NCI-H446 treated with DMSO at 0.1 percent for 48 hours (cell line): ENCODE data around the gene C9orf78.

Experiments used
- DNase-seq: peaks from one replicate; lab custom pipeline; 2025; lab: John Stamatoyannopoulos, UW

C9orf78 gene, protein sequence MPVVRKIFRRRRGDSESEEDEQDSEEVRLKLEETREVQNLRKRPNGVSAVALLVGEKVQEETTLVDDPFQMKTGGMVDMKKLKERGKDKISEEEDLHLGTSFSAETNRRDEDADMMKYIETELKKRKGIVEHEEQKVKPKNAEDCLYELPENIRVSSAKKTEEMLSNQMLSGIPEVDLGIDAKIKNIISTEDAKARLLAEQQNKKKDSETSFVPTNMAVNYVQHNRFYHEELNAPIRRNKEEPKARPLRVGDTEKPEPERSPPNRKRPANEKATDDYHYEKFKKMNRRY

GRCh38 chr9:129835128-129835859 is at the start of gene C9orf78, which contains the start of gene USP20:
TSS of gene C9orf78 (minus strand) at chr9:129835275. CDS start at chr9:129835221, 54 bp downstream.
TSS of gene USP20 (plus strand) at chr9:129835458. CDS start at chr9:129852556, 17,098 bp downstream.
- peak; percentile 78 for DNase-seq

DNA sequence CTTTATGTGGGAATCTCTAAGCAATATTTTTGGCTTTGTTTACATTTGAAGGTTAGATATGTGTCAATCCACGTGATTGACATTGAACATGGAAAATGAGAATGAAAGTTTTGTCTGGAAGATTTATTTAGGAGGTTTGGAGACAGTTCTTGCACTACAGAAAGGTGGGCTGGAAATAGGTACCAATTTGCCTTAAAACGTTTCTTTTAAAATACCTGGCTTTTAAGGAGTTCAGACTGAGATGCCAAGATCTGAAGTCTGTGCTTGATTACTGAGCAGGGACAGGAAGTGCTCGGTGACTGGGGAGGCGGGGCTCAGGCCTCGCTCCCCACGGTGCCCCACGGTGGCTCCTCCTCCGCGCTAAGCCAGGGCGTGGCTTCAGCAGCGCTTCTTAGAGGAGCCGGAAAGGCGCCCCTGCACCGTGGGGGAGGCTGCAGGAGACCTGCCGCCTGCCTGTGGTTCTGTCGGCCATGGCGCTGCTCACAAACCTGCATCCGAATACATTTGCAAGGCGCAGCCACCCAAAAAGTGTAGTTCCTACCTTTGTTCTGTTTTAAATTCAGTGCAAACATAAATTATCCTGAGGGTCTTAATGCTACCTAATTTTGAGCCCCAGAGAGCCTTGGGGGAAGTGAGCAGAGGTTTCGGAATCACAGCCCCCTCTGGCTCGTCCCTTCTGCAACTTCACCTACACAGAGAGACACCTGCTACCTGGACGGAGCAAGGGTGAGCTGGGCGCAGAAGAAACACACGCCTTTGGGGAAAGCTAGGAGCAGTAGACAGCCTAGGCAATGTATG is 49.3 kb upstream of the C9orf78 start:
- DNase-seq: no peak

DNA sequence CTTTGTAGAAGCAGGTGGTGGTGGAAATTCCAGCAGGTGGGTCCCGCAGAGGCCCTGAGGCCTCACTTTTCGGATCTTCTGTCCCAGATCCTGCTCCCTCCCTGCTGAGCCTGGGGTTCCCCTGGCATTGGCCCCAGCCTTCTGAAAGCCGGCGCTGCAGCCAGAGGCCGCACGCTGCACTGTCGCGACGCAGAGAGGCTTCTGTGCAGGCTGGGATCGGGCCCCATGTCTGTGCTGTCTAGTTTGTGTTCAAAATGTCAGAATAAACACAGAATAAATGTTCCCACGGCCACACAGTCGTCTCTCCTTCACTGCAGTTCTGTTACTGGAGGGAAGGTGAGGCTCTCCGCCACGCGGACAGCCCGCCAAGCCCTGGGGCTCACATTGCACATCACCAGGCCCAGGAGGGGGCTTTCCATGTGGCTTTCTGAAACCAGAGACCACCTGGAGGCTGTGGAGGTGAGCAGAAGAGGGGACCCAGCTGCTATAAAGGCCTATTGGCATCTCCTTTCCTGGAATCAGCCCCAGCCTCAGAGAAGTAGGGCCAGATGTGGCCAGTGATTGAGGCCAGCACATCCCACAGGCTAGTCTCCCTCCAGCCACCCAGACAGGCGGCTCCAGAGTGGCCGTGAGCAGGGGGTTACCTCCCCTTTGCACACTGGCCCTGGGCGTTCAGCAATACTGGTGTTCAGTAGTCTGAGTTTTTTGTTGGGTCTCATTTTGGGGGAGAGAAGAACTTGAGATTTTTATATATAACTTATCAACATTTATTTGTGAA is 46.7 kb upstream of the C9orf78 start:
- no peak for DNase-seq

DNA sequence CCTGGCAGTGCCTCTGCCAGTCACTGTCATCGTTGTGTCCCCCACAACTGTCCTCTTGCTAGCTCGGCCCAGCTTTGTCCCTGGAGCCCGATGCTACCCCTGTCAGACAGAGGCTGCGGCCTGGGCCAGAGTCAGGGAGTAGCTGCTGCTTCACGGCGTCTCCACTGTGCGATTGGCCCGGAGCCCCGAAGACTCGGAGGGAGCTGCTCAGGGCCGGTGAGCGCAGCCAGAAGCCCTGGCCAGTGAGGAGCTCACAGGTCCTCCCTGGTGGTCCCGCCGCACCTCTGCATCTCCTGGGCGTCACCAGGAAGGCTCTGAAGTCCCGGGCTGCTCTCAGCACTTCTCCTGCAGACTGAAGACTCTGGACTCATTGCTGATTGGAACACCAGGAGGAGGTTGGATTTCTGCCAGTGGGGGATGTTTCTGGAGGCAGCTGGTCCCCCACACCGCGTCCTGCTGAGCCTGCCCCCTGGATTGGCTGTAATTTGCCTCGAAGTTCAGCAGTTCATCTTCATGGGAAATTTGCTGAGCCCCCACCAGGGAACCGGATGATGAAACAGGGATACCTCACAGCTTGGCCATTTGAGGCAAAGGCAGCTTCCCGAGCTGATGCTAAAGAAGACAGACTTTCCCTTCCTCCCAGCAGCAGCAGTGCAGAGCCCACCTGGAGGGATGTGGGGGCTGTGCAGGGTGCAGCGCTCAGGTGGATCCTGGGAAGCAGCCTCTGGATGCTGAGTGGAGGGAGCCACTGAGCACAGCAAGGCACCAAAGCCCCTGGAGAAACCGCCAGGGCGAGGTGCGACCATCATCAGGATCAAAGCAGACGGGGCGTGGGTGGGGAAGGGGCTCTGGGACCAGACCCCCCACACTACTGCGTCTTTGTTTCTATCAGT is 45.8 kb upstream of the C9orf78 start:
- DNase-seq: no peak

- DNase-seq: no peak
Observed at GRCh38 chr9:129879991-129880653, 45.0 kb upstream of the C9orf78 start.

- DNase-seq: no peak
Observed at GRCh38 chr9:129879103-129879699, 44.1 kb upstream of the C9orf78 start.

DNA sequence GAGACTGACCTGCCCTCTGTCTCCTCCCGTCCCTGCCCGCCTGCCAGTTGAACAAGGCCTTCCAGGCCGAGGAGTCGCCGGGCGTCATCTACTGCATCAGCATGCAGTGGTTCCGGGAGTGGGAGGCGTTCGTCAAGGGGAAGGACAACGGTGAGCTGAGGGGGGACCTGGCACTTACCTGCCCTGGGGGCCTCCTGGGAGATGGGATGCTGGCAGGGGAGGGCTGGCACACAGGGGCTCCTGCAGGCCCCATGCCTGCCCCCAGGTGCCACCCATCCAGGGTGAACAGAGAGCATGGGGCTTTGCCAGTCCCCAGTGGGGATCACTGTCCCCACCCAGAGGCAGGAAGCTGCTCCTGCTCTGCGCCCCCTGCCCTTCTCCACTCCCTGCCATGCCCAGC is 43.2 kb upstream of the C9orf78 start:
- DNase-seq: no peak

DNA sequence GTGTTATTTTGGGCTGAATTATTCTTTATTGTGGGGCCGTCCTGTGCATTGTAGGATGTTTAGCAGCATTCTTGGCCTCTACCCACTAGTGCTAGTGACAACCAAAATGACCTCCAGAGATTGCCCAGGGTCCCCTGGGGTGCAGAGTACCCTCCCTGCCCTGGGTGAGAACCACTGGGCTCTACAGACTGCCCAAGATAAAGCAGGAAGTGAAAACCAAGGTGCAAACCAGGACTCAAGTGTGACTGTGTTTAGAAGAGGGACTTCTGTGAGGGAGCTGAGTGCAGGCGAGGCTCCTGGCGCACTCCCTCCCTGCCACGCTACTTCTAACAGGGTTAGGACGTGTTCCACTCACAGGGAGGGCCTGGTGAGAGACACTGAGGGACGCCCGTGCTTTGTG is 41.7 kb upstream of the C9orf78 start:
- no peak for DNase-seq

GRCh38 chr9:129875687-129876395 is 40.8 kb upstream of the C9orf78 start:
- DNase-seq: no peak

DNA sequence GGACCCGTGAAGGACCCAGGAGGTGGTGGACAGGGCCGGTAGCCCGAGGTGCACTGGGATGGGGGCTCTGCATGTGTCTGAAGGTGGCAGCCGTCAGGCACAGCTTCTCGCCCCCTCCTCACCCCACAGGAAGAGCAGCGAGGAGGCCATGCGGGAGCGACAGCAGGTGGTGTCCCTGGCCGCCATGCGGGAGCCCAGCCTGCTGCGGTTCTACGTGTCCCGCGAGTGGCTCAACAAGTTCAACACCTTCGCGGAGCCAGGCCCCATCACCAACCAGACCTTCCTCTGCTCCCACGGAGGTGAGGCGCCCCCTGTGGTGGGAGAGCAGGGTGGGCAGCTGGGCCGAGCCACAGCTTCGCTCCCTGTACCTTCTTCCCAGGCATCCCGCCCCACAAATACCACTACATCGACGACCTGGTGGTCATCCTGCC is 40.1 kb upstream of the C9orf78 start:
- no peak for DNase-seq

GRCh38 chr9:129874261-129875101 is 39.4 kb upstream of the C9orf78 start:
- DNase-seq: no peak

DNA sequence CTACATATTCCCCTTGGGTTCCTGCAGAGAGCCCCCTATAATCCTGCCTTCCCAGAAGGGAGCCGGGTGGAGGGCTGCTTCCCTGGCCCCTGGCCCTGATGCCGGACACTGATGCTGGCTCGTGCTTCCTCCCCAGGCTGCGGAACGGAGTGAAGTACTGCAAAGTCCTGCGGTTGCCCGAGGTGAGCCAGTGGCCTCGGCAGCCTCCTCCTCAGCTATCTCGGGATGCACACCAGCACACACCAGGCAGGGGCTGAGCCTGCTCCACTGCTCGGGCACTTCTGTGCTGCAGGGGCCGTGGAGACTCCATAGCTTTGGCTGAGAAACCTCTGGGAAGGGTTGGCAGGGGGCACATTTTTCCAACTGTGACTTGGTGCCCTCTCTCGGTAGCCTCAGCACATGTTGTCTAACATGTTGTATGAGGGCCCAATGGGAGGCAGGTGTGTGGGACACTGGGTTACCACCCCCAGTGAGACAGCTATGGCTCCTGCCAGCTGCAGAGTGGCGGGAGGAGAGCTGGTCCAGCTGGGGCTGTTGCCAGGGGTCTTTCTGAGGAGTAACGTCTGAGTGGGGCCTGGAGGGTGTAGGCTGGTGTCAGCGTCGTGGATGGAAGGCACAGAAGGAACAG is 38.6 kb upstream of the C9orf78 start:
- DNase-seq: no peak

DNA sequence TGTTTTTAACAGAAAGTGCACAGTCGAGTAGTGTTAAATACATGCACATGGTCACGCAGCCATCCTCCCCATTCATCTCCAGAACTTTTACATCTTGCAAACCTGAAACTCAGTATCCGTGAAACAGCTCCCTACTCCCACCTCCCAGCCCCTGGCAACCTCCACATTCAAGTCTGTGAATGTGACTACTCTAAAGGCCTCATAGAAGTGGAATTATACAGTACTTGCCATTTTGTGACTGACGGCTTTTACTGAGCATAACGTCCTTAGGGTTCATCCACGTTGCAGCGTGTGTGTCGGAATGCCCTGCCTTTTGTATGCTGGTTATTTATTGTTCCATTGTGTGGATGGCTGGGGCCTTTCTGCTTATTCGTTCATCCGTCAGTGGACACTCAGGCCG is 36.0 kb upstream of the C9orf78 start:
- no peak for DNase-seq

DNA sequence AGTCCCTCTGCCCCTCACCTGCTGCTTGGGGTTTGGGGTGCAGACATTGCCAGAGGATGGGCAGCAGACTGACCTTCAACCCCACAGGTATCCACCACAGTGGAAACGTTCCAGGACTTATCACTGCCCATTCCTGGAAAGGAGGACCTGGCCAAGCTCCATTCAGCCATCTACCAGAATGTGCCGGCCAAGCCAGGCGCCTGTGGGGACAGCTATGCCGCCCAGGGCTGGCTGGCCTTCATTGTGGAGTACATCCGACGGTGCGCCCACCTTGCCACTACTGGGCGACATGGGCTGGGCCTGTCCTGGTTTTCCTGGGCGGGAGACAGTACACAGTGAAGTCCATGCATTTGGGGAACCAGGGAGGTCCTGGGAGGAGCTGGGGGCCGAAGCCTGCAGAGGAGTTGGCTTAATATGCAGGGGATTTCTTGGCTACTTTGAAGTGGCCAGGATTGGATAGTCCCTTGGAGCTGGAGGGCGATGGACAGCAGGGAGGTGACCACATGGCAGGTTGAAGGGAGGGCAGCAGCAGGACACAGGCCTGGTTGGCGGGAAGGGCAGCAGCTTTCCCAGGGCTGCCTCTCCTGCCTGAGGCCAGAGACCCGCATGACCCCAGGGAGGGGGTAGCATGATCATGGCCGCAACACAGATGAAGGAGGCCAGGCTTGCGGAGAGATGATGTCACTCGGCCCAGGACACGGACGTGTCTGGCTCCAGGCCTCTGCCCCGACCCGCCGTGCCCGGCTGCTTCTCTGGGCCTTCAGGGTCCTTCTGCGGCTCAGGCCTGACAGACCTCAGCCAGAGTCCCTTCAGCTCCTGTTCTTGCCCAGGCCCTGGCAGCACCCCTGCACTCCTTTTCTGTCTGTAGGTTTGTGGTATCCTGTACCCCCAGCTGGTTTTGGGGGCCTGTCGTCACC is 34.8 kb upstream of the C9orf78 start:
- no peak for DNase-seq

DNA sequence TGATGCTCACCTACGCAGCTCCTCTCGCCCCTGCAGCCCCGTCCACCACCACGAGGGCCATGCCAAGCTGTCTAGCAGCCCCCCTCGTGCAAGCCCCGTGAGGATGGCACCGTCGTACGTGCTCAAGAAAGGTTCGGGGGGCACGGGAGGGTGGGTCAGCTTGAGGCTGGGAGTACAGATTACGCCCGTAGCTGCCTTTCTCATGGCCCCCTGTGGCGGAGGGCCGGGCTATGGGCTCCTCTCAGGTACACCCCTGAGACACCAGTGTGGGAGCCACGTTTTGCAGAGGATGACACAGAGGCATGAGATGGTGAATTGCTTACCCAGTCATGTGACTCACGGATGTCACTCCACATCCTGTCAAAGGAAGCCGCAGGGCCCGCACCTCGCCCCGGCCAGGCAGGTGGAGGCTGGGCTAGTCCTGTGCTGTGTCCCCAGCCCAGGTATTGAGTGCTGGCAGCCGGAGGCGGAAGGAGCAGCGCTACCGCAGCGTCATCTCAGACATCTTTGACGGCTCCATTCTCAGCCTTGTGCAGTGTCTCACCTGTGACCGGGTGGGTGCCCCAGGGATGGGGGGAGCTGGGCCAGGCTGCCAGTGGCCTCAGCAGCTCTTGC is 33.9 kb upstream of the C9orf78 start:
- DNase-seq: no peak
